Stimulated activated CD4-positive, alpha-beta T cell treated with anti-CD3 and anti-CD28 coated beads, Interleukin-1b, Interleukin-23, amount 100 ng/mL, for 24 hours (primary cell): Measurements from ENCODE around the gene IMP4.

Experiments used
- DNase-seq, 4 experiments: peaks; one replicate each; pipeline ENCODE4 v3.0.0-alpha.2; 2020; ENCODE audit warnings: low read depth in 4 of 4, low spot score in 1 of 4

Gene IMP4

DNA sequence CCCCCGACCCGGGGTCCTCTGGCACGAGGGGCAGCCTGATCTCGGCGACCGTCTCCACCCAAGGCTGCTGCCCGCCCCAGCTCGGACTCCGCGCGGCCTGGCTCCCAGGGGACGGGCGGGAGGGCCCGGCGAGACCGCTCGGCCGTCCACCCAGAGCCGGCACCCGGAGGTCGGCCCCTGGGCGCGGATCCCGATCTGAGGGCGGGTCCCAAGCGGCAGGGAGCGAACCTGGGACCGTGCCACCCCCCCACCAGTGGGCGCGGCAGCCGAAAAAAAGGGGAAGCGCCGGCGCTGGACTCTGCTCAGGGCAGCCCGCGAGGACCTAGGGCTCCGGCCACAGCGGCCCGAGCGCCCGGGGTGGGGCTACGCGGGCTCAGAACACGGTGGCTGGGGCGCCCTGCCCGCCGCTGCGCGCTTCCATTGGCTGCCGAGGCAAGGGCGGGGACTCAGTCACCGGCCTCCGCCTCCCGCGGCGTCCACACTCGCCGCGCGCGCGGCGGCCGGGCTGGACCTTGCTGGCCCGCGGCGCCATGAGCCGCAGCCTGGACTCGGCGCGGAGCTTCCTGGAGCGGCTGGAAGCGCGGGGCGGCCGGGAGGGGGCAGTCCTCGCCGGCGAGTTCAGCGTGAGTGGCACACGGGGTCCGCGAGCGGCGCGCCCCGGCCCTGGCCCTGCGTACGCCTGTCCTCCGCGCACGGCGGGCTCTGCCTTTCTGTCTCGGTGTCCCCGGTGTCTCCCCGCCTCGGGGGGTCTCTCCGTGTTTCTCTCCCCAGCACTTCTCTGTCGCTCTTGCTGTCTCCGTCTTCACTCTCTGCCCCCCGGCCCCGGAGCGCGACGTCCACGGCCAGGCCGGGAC lies 13.1 kb downstream of the IMP4 start, which contains the start of gene PTPN18:
Gene PTPN18, plus strand, starts transcription at position 479 of the 854 bp plus-strand sequence. Its CDS starts 52 bp downstream, at position 531.
- peak in 3 of 4 experiments; percentile 36 to 57 (median 56) for DNase-seq

DNA sequence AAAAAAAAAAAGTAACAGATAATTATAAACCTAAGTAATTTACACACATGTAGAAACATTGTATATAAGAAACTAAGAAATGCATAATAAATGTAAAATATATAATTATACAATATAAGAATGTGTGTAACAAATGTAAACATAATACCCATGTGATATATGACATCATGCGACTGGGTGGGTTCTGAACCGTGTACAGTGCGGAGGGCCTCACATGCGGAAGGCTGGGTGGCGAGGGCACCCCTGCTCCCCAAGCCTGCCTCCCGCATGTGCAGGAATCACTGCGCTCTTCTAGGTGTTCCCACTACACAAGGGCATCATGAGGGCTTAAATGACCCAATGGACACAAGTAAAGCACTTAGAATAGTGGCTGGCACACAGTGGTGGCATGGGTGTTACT lies 15.2 kb downstream of the IMP4 start:
- no peak for DNase-seq

DNA sequence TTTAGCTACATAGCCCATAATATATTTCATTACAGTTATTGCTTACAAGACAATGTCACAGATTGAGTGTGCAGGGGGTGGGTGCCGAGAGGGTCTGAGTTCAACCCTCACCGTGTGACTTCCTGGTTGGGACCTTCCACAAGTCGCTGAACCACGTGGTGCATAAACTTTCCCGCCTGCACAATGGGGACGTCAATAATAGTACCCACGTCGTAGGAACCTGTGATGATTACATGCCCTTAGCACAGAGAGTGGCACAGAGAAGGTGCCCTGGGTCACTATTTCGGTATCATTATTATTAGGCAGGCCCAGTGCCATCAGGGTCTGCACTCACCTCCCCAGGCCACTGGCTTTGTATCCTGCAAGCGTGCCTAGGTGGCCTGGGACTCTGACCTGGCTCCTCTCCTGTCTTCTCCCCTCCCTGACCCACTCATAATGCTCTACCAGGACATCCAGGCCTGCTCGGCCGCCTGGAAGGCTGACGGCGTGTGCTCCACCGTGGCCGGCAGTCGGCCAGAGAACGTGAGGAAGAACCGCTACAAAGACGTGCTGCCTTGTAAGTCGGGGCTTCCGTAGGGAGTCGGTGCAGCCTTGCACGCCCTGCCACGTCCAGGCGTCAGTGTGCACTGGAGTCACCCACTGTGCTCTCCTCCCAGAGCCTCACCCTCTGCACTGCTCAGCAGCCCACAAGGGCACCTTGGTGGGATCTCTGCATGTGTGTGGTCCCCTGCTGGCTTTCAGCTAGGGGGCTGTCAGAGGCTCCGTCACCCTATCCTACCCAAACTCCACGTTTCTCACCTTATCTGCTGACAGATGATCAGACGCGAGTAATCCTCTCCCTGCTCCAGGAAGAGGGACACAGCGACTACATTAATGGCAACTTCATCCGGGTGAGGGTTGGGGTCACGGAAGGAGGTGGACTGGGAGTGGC lies 16.0 kb downstream of the IMP4 start:
- no peak for DNase-seq

GRCh38 chr2:130359466-130359865 lies 16.8 kb downstream of the IMP4 start:
- no peak for DNase-seq

- DNase-seq, result no peak
These were observed 20.8 kb downstream of the IMP4 start for GRCh38 chr2:130363479-130363878.

- no peak for DNase-seq
These were observed 22.4 kb downstream of the IMP4 start for GRCh38 chr2:130365075-130365474.

DNA sequence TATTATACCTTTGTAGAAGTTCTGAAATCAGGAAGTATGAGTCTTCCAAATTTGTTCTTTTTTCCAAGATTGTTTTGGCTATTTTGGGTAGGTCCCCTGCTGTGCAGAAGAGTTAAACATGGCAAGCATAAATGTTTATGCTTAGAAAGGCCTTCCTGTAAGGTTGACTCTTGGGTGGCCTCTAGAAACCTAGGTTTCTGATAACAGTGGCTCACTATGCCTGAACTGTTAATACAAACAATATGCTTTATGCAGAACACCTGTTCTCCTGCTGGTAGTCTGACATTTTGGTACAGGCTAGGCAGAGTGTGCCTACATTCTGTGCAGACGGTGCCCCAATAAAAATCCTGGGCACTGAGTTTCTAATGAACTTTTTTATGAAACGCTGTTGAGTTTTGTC lies 23.3 kb downstream of the IMP4 start:
- DNase-seq, result no peak

- no peak for DNase-seq
These were observed 24.0 kb downstream of the IMP4 start for GRCh38 chr2:130366720-130367119.

DNA sequence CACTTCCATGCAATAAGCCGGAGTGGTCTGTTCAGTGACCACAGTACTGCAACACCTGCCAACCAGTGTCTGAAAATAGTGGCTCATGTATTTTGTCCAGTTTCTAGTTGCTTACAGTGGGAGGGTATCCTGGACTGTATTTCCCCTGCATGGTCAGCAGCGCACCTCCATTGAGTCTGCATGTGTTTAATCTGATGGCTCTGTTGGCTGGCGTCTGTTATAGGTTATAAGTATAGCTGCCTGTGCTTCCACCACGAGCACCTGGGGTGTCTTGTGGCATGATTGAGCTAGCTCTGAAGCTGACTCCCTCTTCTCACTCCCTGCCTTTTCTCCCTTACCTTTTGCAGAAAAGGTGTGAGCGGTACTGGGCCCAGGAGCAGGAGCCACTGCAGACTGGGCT lies 26.1 kb downstream of the IMP4 start:
- no peak for DNase-seq

GRCh38 chr2:130369311-130369964 lies 26.7 kb downstream of the IMP4 start:
- no peak for DNase-seq

DNA sequence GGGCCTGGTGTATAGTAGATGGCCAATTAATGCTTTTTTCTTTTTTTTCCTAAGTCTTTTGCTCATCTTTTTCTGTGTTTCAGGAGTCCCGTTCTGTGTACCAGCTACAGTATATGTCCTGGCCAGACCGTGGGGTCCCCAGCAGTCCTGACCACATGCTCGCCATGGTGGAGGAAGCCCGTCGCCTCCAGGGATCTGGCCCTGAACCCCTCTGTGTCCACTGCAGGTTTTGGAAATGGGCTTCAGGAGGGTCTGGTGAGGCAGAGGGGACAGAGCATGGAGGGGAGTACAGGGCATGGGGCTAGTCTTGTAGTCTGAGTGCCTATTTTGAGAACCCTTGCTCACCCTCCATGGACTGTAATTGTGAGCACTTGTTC lies 27.3 kb downstream of the IMP4 start:
- no peak for DNase-seq

GRCh38 chr2:130370490-130370889 lies 27.8 kb downstream of the IMP4 start:
- DNase-seq, result no peak

DNA sequence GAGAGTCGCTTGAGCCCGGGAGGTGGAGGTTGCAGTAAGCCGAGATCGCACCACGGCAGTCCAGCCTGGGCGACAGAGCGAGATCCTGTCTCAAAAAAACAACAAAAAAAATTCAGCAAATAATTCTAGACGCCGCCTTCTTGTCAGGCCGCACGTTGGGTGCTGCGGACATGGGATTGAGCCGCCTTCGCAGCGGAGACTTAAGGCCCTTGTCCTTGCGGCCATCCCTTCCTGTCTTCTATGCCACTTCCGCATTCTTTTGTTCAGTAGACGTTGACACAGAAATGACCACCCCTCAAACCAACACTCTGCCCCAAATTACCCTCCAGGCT lies 29.0 kb downstream of the IMP4 start:
- DNase-seq, result no peak

GRCh38 chr2:130372055-130372832 lies 29.5 kb downstream of the IMP4 start:
- peak; percentile 40 to 74 (median 58) for DNase-seq

- DNase-seq, result no peak
These were observed 30.4 kb downstream of the IMP4 start for GRCh38 chr2:130372833-130373807.

- DNase-seq, result no peak
These were observed 31.2 kb downstream of the IMP4 start for GRCh38 chr2:130373808-130374365.

- DNase-seq, result no peak
These were observed 32.0 kb downstream of the IMP4 start for GRCh38 chr2:130374587-130375290.
